HuH-7 (cell line): Measurements from ENCODE around the gene IFT122.
"Not testable (repeated sequence)": the region's sequence is repeated elsewhere in the genome, so short reads cannot be mapped to it uniquely, and the experiment has no call there.

Experiments
- DNase-seq: peaks from one replicate; pipeline ENCODE4 v3.0.0; 2011; ENCODE audit warnings: low spot score

Gene IFT122

GRCh38 chr3:129439817-129440617 lies at the start of gene IFT122, which contains the start of gene MBD4:
IFT122 (plus strand) TSS chr3:129440224; CDS start chr3:129440331, 107 bp downstream.
MBD4 (minus strand) TSS chr3:129439948; CDS start chr3:129439833, 115 bp downstream.
- DNase-seq: peak; percentile 98

- DNase-seq: not testable (repeated sequence)
These were observed 48.4 kb upstream of the IFT122 start for GRCh38 chr3:129391583-129391982.

- not testable (repeated sequence) for DNase-seq
These were observed 47.7 kb upstream of the IFT122 start for GRCh38 chr3:129392106-129392887.

GRCh38 chr3:129393271-129393670 lies 46.8 kb upstream of the IFT122 start:
- DNase-seq: no peak

GRCh38 chr3:129393760-129394564 lies 46.1 kb upstream of the IFT122 start:
- DNase-seq: not testable (repeated sequence)

GRCh38 chr3:129398803-129399144 lies 41.2 kb upstream of the IFT122 start:
- no peak for DNase-seq

- peak; percentile 86 for DNase-seq
These were observed 40.7 kb upstream of the IFT122 start for GRCh38 chr3:129399145-129399894.

- no peak for DNase-seq
These were observed 40.1 kb upstream of the IFT122 start for GRCh38 chr3:129399895-129400357.

GRCh38 chr3:129402210-129402609 lies 37.8 kb upstream of the IFT122 start:
- DNase-seq: no peak

- DNase-seq: no peak
These were observed 37.4 kb upstream of the IFT122 start for GRCh38 chr3:129402616-129403015.

GRCh38 chr3:129403450-129403849 lies 36.6 kb upstream of the IFT122 start:
- DNase-seq: no peak

GRCh38 chr3:129404130-129404529 lies 35.9 kb upstream of the IFT122 start:
- no peak for DNase-seq

GRCh38 chr3:129404610-129405009 lies 35.4 kb upstream of the IFT122 start:
- DNase-seq: no peak

GRCh38 chr3:129409541-129409940 lies 30.5 kb upstream of the IFT122 start:
- DNase-seq: no peak

GRCh38 chr3:129410971-129411370 lies 29.1 kb upstream of the IFT122 start:
- no peak for DNase-seq

- no peak for DNase-seq
These were observed 27.4 kb upstream of the IFT122 start for GRCh38 chr3:129412542-129413198.

- DNase-seq: not testable (repeated sequence)
These were observed 26.8 kb upstream of the IFT122 start for GRCh38 chr3:129413238-129413637.

GRCh38 chr3:129413687-129414506 lies 26.1 kb upstream of the IFT122 start:
- DNase-seq: peak; percentile 66

GRCh38 chr3:129415378-129415777 lies 24.6 kb upstream of the IFT122 start:
- no peak for DNase-seq

- no peak for DNase-seq
These were observed 24.2 kb upstream of the IFT122 start for GRCh38 chr3:129415830-129416229.
